HepG2 (cell line): ENCODE results near the gene STX1B. TPM values are rescaled to one million over a fixed set of nuclear protein-coding genes. Genes with fewer than 3 reads are reported as not detected.
A peak's percentile ranks its signal among the peaks of the same experiment; 100 is the strongest.

Source experiments
- BCL6 ChIP-seq: IDR thresholded peaks from 2 replicates; pipeline ENCODE4 v1.6.1; 2016; ENCODE audit warnings: missing genetic modification reagents, missing compliant biosample characterization
- CC2D1A ChIP-seq: sonication (generic); formaldehyde crosslinking; IDR thresholded peaks from 2 replicates; pipeline ENCODE4 v1.8.1; 2023; ENCODE audit warnings: mild to moderate bottlenecking, missing genetic modification reagents
- KAT8 ChIP-seq: IDR thresholded peaks from 2 replicates; pipeline ENCODE4 v1.6.1; 2016; ENCODE audit warnings: missing genetic modification reagents, missing compliant biosample characterization
- KMT2B ChIP-seq: IDR thresholded peaks from 2 replicates; pipeline ENCODE4 v1.6.1; 2016; ENCODE audit warnings: missing genetic modification reagents, missing compliant biosample characterization
- MAFG ChIP-seq: sonication (generic); formaldehyde crosslinking; IDR thresholded peaks from 2 replicates; pipeline ENCODE4 v1.5.1; 2020; ENCODE audit warnings: mild to moderate bottlenecking, missing genetic modification reagents
- NFIB ChIP-seq: sonication (generic); formaldehyde crosslinking; IDR thresholded peaks from 2 replicates; pipeline ENCODE4 v1.9.0; 2021; ENCODE audit warnings: missing genetic modification reagents, mild to moderate bottlenecking, borderline replicate concordance
- TCF12 ChIP-seq, 2 experiments: fragments of 450-650 bp in 1 of 2; sonication (generic) in 1 of 2; formaldehyde crosslinking in 1 of 2; IDR thresholded peaks; 2 replicates each; pipeline versions ENCODE4 v1.6.1 to v1.8.0; 2017 to 2022; ENCODE audit warnings: antibody characterized with exemption in 1 of 2, mild to moderate bottlenecking in 1 of 2, missing genetic modification reagents in 1 of 2, moderate library complexity in 1 of 2
- ZBED4 ChIP-seq: sonication (generic); formaldehyde crosslinking; IDR thresholded peaks from 2 replicates; pipeline ENCODE4 v1.4.0; 2020; ENCODE audit warnings: missing genetic modification reagents, borderline replicate concordance
- ZNF260 ChIP-seq: sonication (generic); formaldehyde crosslinking; IDR thresholded peaks from 2 replicates; pipeline ENCODE4 v1.4.0; 2020; ENCODE audit warnings: missing genetic modification reagents, low read depth, mild to moderate bottlenecking, borderline replicate concordance
- ZNF280B ChIP-seq: sonication (generic); formaldehyde crosslinking; IDR thresholded peaks from 2 replicates; pipeline ENCODE4 v1.5.0; 2020; ENCODE audit warnings: missing genetic modification reagents, mild to moderate bottlenecking, borderline replicate concordance
- ZNF550 ChIP-seq: sonication (generic); formaldehyde crosslinking; IDR thresholded peaks from 2 replicates; pipeline ENCODE4 v1.4.0; 2020; ENCODE audit warnings: mild to moderate bottlenecking, missing genetic modification reagents, borderline replicate concordance
- ZNF713 ChIP-seq: sonication (generic); formaldehyde crosslinking; IDR thresholded peaks from 2 replicates; pipeline ENCODE4 v1.4.0; 2020; ENCODE audit warnings: mild to moderate bottlenecking, missing genetic modification reagents
- polyA plus RNA-seq, 8 experiments: library from polyadenylated mRNA; depleted of rRNA in 3 of 8; stranded (reverse) in 7 of 8; unstranded in 1 of 8; fragments of >200 nt; fragmentation: Illumina TruSeq in 4 of 8; extraction: Trizol in 4 of 8; gene quantifications; 2 replicates each; pipeline versions ENCODE4 v1.2.1 to v1.2.3, GENCODE V29; 2011 to 2016; ENCODE audit warnings: low read depth in 4 of 8, missing spikeins in 1 of 8, mixed read lengths in 1 of 8; ENCODE audit not compliant: insufficient read depth in 1 of 8
- total RNA-seq, 5 experiments: library from RNA; depleted of rRNA; stranded (reverse); fragments of >200 nt; fragmentation: Illumina TruSeq; extraction: Trizol; gene quantifications; 2 replicates each; pipeline ENCODE4 v1.2.3, GENCODE V29; 2016; ENCODE audit warnings: low read depth in 1 of 5
- TF ChIP-seq, protein P1 (sequence below): IDR thresholded peaks from 2 replicates; pipeline ENCODE4 v1.6.1; 2016; ENCODE audit warnings: missing compliant biosample characterization, missing genetic modification reagents, borderline replicate concordance
- TF ChIP-seq, protein P2 (sequence below): sonication (generic); formaldehyde crosslinking; IDR thresholded peaks from 2 replicates; pipeline ENCODE4 v1.4.0; 2020; ENCODE audit warnings: mild to moderate bottlenecking, missing genetic modification reagents

Gene STX1B
- total and polyA plus RNA-seq, 2 of the 13 experiments (the other 11 are each of a cell fraction or from before 2014, with no cell fraction given), result 2.1 to 3.0 TPM

DNA sequence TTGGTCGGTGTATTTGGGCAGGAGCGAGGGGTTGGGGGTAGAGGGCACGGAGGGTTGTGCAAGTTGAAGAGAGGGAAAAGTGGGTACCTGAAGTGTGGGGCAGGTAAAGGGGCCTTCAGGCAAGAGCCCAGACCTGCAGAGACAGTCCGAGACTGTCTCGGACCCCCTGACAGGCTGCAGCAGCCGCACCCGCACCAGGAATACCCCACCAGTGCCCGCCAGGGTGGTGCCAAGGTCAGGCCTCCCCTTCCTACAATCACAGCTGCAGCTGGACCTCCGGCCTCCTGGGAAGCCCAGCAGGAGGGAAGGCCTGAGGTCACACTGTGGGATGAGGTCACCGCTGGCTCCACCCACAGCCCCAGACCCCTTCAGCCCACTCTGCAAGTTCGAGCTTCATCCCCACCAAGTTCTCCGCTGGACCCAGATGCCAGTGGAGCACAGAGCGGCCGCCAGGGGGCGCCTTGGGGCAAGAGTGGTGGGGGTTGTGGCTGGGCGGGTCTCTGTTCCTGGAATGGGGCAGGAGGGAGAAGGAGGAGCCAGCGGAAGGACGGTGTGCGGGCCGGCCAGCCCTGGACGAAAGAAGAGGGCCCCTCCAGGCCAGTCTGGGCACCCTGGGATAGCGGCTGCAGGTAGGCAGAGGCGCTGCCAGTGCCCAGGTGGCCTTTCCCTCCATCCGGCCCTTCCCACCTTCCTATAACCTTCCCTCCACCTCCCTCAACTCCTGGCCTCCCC lies 25.6 kb downstream of the STX1B start, which contains the start of gene HSD3B7 (continued):
- TF ChIP-seq KMT2B (CRISPR knock-in tag), result peak; percentile 26; the same call in 1 of the 2 replicates
- no peak for TF ChIP-seq TCF12 (IDR thresholded peaks at IDR 0.05)
- TF ChIP-seq TCF12 (CRISPR knock-in tag; IDR thresholded peaks at IDR 0.05), result 0 out of 2 replicates have a peak, but pooled peaks have one; percentile 23
- peak; percentile 95 for TF ChIP-seq ZNF713 (CRISPR knock-in tag)
- no peak for TF ChIP-seq NFIB (CRISPR knock-in tag)
- no peak for TF ChIP-seq ZNF280B (CRISPR knock-in tag)
- peak; percentile 60; the same call in 1 of the 2 replicates for TF ChIP-seq KAT8 (CRISPR knock-in tag)
- no peak; the same call in 1 of the 2 replicates for TF ChIP-seq ZNF260
- 0 out of 2 replicates have a peak, but pooled peaks have one; percentile 63 for TF ChIP-seq CC2D1A
- TF ChIP-seq ZNF550 (CRISPR knock-in tag), result no peak; the same call in 1 of the 2 replicates
- TF ChIP-seq, protein P1, sequence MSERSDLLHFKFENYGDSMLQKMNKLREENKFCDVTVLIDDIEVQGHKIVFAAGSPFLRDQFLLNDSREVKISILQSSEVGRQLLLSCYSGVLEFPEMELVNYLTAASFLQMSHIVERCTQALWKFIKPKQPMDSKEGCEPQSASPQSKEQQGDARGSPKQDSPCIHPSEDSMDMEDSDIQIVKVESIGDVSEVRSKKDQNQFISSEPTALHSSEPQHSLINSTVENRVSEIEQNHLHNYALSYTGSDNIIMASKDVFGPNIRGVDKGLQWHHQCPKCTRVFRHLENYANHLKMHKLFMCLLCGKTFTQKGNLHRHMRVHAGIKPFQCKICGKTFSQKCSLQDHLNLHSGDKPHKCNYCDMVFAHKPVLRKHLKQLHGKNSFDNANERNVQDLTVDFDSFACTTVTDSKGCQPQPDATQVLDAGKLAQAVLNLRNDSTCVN (CRISPR knock-in tag), result peak; percentile 45; the same call in 1 of the 2 replicates
- peak; percentile 35 for TF ChIP-seq BCL6 (CRISPR knock-in tag)
- TF ChIP-seq ZBED4 (CRISPR knock-in tag), result peak; percentile 73; the same call in 1 of the 2 replicates
- no peak for TF ChIP-seq MAFG (CRISPR knock-in tag)
- TF ChIP-seq, protein P2, sequence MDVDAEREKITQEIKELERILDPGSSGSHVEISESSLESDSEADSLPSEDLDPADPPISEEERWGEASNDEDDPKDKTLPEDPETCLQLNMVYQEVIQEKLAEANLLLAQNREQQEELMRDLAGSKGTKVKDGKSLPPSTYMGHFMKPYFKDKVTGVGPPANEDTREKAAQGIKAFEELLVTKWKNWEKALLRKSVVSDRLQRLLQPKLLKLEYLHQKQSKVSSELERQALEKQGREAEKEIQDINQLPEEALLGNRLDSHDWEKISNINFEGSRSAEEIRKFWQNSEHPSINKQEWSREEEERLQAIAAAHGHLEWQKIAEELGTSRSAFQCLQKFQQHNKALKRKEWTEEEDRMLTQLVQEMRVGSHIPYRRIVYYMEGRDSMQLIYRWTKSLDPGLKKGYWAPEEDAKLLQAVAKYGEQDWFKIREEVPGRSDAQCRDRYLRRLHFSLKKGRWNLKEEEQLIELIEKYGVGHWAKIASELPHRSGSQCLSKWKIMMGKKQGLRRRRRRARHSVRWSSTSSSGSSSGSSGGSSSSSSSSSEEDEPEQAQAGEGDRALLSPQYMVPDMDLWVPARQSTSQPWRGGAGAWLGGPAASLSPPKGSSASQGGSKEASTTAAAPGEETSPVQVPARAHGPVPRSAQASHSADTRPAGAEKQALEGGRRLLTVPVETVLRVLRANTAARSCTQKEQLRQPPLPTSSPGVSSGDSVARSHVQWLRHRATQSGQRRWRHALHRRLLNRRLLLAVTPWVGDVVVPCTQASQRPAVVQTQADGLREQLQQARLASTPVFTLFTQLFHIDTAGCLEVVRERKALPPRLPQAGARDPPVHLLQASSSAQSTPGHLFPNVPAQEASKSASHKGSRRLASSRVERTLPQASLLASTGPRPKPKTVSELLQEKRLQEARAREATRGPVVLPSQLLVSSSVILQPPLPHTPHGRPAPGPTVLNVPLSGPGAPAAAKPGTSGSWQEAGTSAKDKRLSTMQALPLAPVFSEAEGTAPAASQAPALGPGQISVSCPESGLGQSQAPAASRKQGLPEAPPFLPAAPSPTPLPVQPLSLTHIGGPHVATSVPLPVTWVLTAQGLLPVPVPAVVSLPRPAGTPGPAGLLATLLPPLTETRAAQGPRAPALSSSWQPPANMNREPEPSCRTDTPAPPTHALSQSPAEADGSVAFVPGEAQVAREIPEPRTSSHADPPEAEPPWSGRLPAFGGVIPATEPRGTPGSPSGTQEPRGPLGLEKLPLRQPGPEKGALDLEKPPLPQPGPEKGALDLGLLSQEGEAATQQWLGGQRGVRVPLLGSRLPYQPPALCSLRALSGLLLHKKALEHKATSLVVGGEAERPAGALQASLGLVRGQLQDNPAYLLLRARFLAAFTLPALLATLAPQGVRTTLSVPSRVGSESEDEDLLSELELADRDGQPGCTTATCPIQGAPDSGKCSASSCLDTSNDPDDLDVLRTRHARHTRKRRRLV, result peak; percentile 62
